Esophagus (tissue), 2 donors: ENCODE results near the gene DGKB. TPM values are rescaled to one million over a fixed set of nuclear protein-coding genes. Genes with fewer than 3 reads are reported as not detected.

Experiments
- H3K27ac ChIP-seq, 2 donors: one replicate each; pipeline ENCODE4 v1.5.1; 2013; ENCODE audit warnings: low read depth in 2 of 2, mild to moderate bottlenecking in 2 of 2, inconsistent platforms in 1 of 2, low read length in 1 of 2, moderate library complexity in 1 of 2
- H3K27me3 ChIP-seq, 2 donors: one replicate each; pipeline ENCODE4 v1.6.1; 2013; ENCODE audit warnings: low read length in 2 of 2, control low read depth in 1 of 2, mild to moderate bottlenecking in 1 of 2; ENCODE audit not compliant: insufficient read depth in 2 of 2, control insufficient read depth in 1 of 2
- H3K36me3 ChIP-seq, 2 donors: one replicate each; pipeline ENCODE4 v1.6.1; 2013; ENCODE audit warnings: low read length in 1 of 2; ENCODE audit not compliant: control insufficient read depth in 2 of 2, insufficient read depth in 2 of 2
- H3K4me1 ChIP-seq, 2 donors: one replicate each; pipeline ENCODE4 v1.6.1; 2013; ENCODE audit warnings: low read length in 1 of 2; ENCODE audit not compliant: control insufficient read depth in 2 of 2, insufficient read depth in 2 of 2
- H3K4me3 ChIP-seq, 2 donors: one replicate each; pipeline ENCODE4 v1.5.1; 2013; ENCODE audit warnings: low read length in 2 of 2, mild to moderate bottlenecking in 2 of 2, low read depth in 1 of 2, moderate library complexity in 1 of 2
- H3K9me3 ChIP-seq, 2 donors: one replicate each; pipeline ENCODE4 v1.6.1; 2013; ENCODE audit warnings: mild to moderate bottlenecking in 2 of 2, low read depth in 1 of 2, low read length in 1 of 2, moderate library complexity in 1 of 2; ENCODE audit not compliant: control insufficient read depth in 2 of 2, insufficient read depth in 1 of 2
- WGBS, 2 donors: extraction: QIAGEN DNeasy Blood & Tissue Kit; methylation state at CpG; one replicate each; pipeline ENCODE4 v1.1.7; 2013; 5-methylcytosine and 5-hydroxymethylcytosine counted together
- polyA plus RNA-seq, 2 donors: library from polyadenylated mRNA; stranded (reverse); fragments of 200-250 nt; gene quantifications; one replicate each; pipeline ENCODE4 v1.2.3, GENCODE V29; 2013
- donor health status: healthy with polysubstance abuse.
- donor health status: Bipolar disorder and iron deficiency.

The DGKB gene
- polyA plus RNA-seq, 2 donors, result 0.09 to 0.20 TPM

- no peak overlapping the region for H3K4me3 ChIP-seq
Observed at GRCh38 chr7:14424675-14425074, 477.9 kb downstream of the DGKB start.

GRCh38 chr7:14420768-14421167 lies 481.8 kb downstream of the DGKB start:
- H3K4me1 ChIP-seq, result no peaks in the 10 kb centered on the region
- no peaks in the 10 kb centered on the region for H3K27me3 ChIP-seq
- no peak overlapping the region for H3K27ac ChIP-seq
- WGBS, 2 donors, result 45 to 57% methylated on average over 5 of the region's 5 CpGs
- no peak overlapping the region for H3K4me3 ChIP-seq
- no peaks in the 10 kb centered on the region for H3K36me3 ChIP-seq
- no peaks in the 10 kb centered on the region for H3K9me3 ChIP-seq

More at GRCh38 chr7:14424675-14425074, 477.9 kb downstream of the DGKB start:
- Histone ChIP-seq H3K9me3 (no peaks in the 10 kb centered on the region), H3K27me3 (no peaks in the 10 kb centered on the region), H3K36me3 (no peaks in the 10 kb centered on the region), H3K27ac (no peak overlapping the region), H3K4me1 (no peaks in the 10 kb centered on the region)
- WGBS, 2 donors, result 97 to 100% methylated on average over 1 of the region's 1 CpG

GRCh38 chr7:14419531-14419930 lies 483.0 kb downstream of the DGKB start:
- no peaks in the 10 kb centered on the region for H3K9me3 ChIP-seq
- H3K36me3 ChIP-seq, result no peaks in the 10 kb centered on the region
- H3K27ac ChIP-seq, result no peak overlapping the region
- H3K4me3 ChIP-seq, result no peak overlapping the region
- no peaks in the 10 kb centered on the region for H3K4me1 ChIP-seq
- 53 to 64% methylated on average over 2 of the region's 2 CpGs for WGBS, 2 donors
- no peaks in the 10 kb centered on the region for H3K27me3 ChIP-seq

GRCh38 chr7:14418633-14419032 lies 483.9 kb downstream of the DGKB start:
- H3K4me1 ChIP-seq, result no peaks in the 10 kb centered on the region
- no peak overlapping the region for H3K27ac ChIP-seq
- no peaks in the 10 kb centered on the region for H3K9me3 ChIP-seq
- no peaks in the 10 kb centered on the region for H3K36me3 ChIP-seq
- WGBS, 2 donors, result 39 to 47% methylated on average over 1 of the region's 1 CpG
- no peaks in the 10 kb centered on the region for H3K27me3 ChIP-seq
- H3K4me3 ChIP-seq, result no peak overlapping the region

GRCh38 chr7:14414274-14414986 lies 488.1 kb downstream of the DGKB start:
- 59 to 60% methylated on average over 3 of the region's 3 CpGs for WGBS, 2 donors
- no peak overlapping the region for H3K27ac ChIP-seq
- no peak overlapping the region for H3K4me3 ChIP-seq

GRCh38 chr7:14407246-14408015 lies 495.1 kb downstream of the DGKB start:
- Histone ChIP-seq H3K4me1 (no peaks in the 10 kb centered on the region), H3K27me3 (no peaks in the 10 kb centered on the region), H3K36me3 (no peaks in the 10 kb centered on the region), H3K9me3 (no peaks in the 10 kb centered on the region), H3K27ac (no peak overlapping the region), H3K4me3 (no peak overlapping the region)
- WGBS, 2 donors, result 58 to 68% methylated on average over 6 of the region's 6 CpGs

More at GRCh38 chr7:14414274-14414986, 488.1 kb downstream of the DGKB start:
- Histone ChIP-seq H3K9me3 (no peaks in the 10 kb centered on the region), H3K4me1 (no peaks in the 10 kb centered on the region), H3K36me3 (no peaks in the 10 kb centered on the region), H3K27me3 (no peaks in the 10 kb centered on the region)

- no peaks in the 10 kb centered on the region for H3K9me3 ChIP-seq
- WGBS, 2 donors, result 56 to 64% methylated on average over 2 of the region's 2 CpGs
- no peak overlapping the region for H3K27ac ChIP-seq
- H3K27me3 ChIP-seq, result no peaks in the 10 kb centered on the region
- no peaks in the 10 kb centered on the region for H3K36me3 ChIP-seq
- H3K4me3 ChIP-seq, result no peak overlapping the region
- no peaks in the 10 kb centered on the region for H3K4me1 ChIP-seq
Observed at GRCh38 chr7:14403587-14403986, 499.0 kb downstream of the DGKB start.

GRCh38 chr7:14400271-14400670 lies 502.3 kb downstream of the DGKB start:
- Histone ChIP-seq H3K4me3 (no peak overlapping the region), H3K9me3 (no peaks in the 10 kb centered on the region), H3K36me3 (no peaks in the 10 kb centered on the region), H3K27me3 (no peaks in the 10 kb centered on the region), H3K27ac (no peak overlapping the region), H3K4me1 (no peaks in the 10 kb centered on the region)
- WGBS, 2 donors, result 30 to 42% methylated on average over 3 of the region's 3 CpGs

GRCh38 chr7:14398526-14398925 lies 504.0 kb downstream of the DGKB start:
- H3K4me1 ChIP-seq, result no peaks in the 10 kb centered on the region
- no peak overlapping the region for H3K27ac ChIP-seq

GRCh38 chr7:14395860-14396259 lies 506.7 kb downstream of the DGKB start:
- Histone ChIP-seq H3K27ac (no peak overlapping the region), H3K27me3 (no peaks in the 10 kb centered on the region), H3K36me3 (no peaks in the 10 kb centered on the region), H3K9me3 (no peaks in the 10 kb centered on the region), H3K4me3 (no peak overlapping the region), H3K4me1 (no peaks in the 10 kb centered on the region)

More at GRCh38 chr7:14398526-14398925, 504.0 kb downstream of the DGKB start:
- Histone ChIP-seq H3K27me3 (no peaks in the 10 kb centered on the region), H3K9me3 (no peaks in the 10 kb centered on the region), H3K4me3 (no peak overlapping the region), H3K36me3 (no peaks in the 10 kb centered on the region)
